ENCODE results near the gene LHFPL2.

GRCh38 chr5:78449103-78449502 lies 199.5 kb downstream of the LHFPL2 start:
- TF ChIP-seq CTCF (IDR thresholded peaks at IDR 0.05) (no peak), EZH2 (IDR thresholded peaks at IDR 0.05; ENCODE audit: borderline replicate concordance, insufficient read depth, low read depth, low read length, poor library complexity, severe bottlenecking) (no peak)
